Renal pelvis (tissue), 3 donors: ENCODE measurements around the gene CRYAB. TPM values are rescaled to one million over a fixed set of nuclear protein-coding genes. Genes with fewer than 3 reads are reported as not detected.

Experiments
- polyA plus RNA-seq, 3 donors: library from polyadenylated mRNA; unstranded; fragments of 120-200 nt; gene quantifications; one replicate each; pipeline ENCODE4 v1.2.1, GENCODE V29; 2013; ENCODE audit not compliant: insufficient read length in 3 of 3

CRYAB gene
- polyA plus RNA-seq, 3 donors, result 48.6 to 75.2 (median 50.1) TPM

Other genes starting within 250 kb of the CRYAB start
- gene PPP2R1B, start 145.4 kb downstream of the CRYAB start, polyA plus RNA-seq, result 10 to 100 TPM; 18.0 to 30.6 (median 20.7) TPM
- 10 to 100 TPM; 41.8 to 50.8 (median 46.3) TPM for gene ALG9, start 40.2 kb downstream of the CRYAB start, polyA plus RNA-seq
- gene FDXACB1, start 32.6 kb downstream of the CRYAB start, polyA plus RNA-seq, result 1 to 10 TPM; 4.8 to 6.0 (median 5.8) TPM
- gene CFAP68, start 32.2 kb downstream of the CRYAB start, polyA plus RNA-seq, result 10 to 100 TPM; 41.1 to 48.6 (median 43.5) TPM
- 1 to 10 TPM; 1.9 to 3.3 (median 2.3) TPM for gene HSPB2, start 964 bp upstream of the CRYAB start, polyA plus RNA-seq
- 10 to 100 TPM; 10.9 to 11.4 (median 10.9) TPM for gene C11orf52, start 7.1 kb upstream of the CRYAB start, polyA plus RNA-seq
- gene DIXDC1, start 25.6 kb upstream of the CRYAB start, polyA plus RNA-seq, result 10 to 100 TPM; 16.9 to 20.9 (median 20.0) TPM
- 10 to 100 TPM; 45.8 to 50.1 (median 48.3) TPM for gene DLAT, start 113.6 kb upstream of the CRYAB start, polyA plus RNA-seq
- gene PIH1D2, start 162.2 kb upstream of the CRYAB start, polyA plus RNA-seq, result 10 to 100 TPM in 2 of 3 donors, 1 to 10 TPM in 1; 7.9 to 13.2 (median 12.8) TPM
- gene NKAPD1, start 162.5 kb upstream of the CRYAB start, polyA plus RNA-seq, result 10 to 100 TPM; 49.4 to 60.6 (median 54.4) TPM
- 10 to 100 TPM; 67.4 to 86.2 (median 74.2) TPM for gene TIMM8B, start 175.0 kb upstream of the CRYAB start, polyA plus RNA-seq
- gene SDHD, start 175.1 kb upstream of the CRYAB start, polyA plus RNA-seq, result 100 to 1,000 TPM; 180 to 186 (median 185) TPM